Ovary (tissue), 9 donors: ENCODE data around the gene ZIC5. TPM values are rescaled to one million over a fixed set of nuclear protein-coding genes. Genes with fewer than 3 reads are reported as not detected.
A peak's percentile ranks its signal among the peaks of the same experiment; 100 is the strongest.
"Not testable (repeated sequence)": the region's sequence is repeated elsewhere in the genome, so short reads cannot be mapped to it uniquely, and the experiment has no call there.

Experiments used
- DNase-seq, 5 donors: peaks; one replicate each; pipeline ENCODE4 v3.0.0-alpha.2; 2019 to 2020
- H3K27ac ChIP-seq, 2 donors: fragments of 200-600 bp; one replicate each; pipeline versions ENCODE4 v1.5.1 to v1.8.0; 2019 to 2022
- H3K27me3 ChIP-seq: fragments of 200-600 bp; one replicate; pipeline ENCODE4 v1.8.0; 2022
- H3K36me3 ChIP-seq: fragments of 200-600 bp; sonication (generic); one replicate; pipeline ENCODE4 v1.5.1; 2019
- H3K4me1 ChIP-seq: one replicate; pipeline ENCODE4 v1.8.1; 2013; ENCODE audit warnings: mild to moderate bottlenecking, moderate library complexity; ENCODE audit not compliant: insufficient read depth
- H3K4me3 ChIP-seq: fragments of 200-600 bp; sonication (generic); one replicate; pipeline ENCODE4 v1.5.1; 2017
- H3K9me3 ChIP-seq, 2 donors: fragments of 200-600 bp in 1 of 2; sonication (generic) in 1 of 2; one replicate each; pipeline versions ENCODE4 v1.5.1 to v1.8.1; 2013 to 2019; ENCODE audit warnings: mild to moderate bottlenecking in 1 of 2, moderate library complexity in 1 of 2
- EP300 ChIP-seq: sonication (generic); formaldehyde crosslinking; IDR thresholded peaks from one replicate; pipeline ENCODE4 v1.6.1; 2017; ENCODE audit warnings: antibody characterized with exemption
- POLR2A ChIP-seq: fragments of 450-650 bp; IDR thresholded peaks from one replicate; pipeline ENCODE4 v1.6.1; 2017; ENCODE audit warnings: antibody characterized with exemption, mild to moderate bottlenecking, moderate library complexity
- WGBS, 3 donors: extraction: QIAGEN DNeasy Blood & Tissue Kit in 1 of 3; methylation state at CpG; one replicate each; pipeline versions ENCODE4 v1.1.5 to v1.1.7; 2013 to 2017; 5-methylcytosine and 5-hydroxymethylcytosine counted together
- intact Hi-C, 4 donors: fragments of 100-400 bp; cut with DNase I; formaldehyde crosslinking; loops; one replicate each; pipeline versions ENCODE4 v1.11.0 to v1.15.1; 2022 to 2023
- polyA plus RNA-seq, 2 donors: library from polyadenylated mRNA; stranded (reverse); fragments of 200-250 nt in 1 of 2; fragments of 350-450 nt in 1 of 2; fragmentation: Illumina TruSeq in 1 of 2; extraction: RNeasy Lipid Tissue Mini Kit (QIAGEN cat#74804) in 1 of 2; gene quantifications; one replicate each; pipeline ENCODE4 v1.2.3, GENCODE V29; 2013 to 2014
- total RNA-seq, 7 donors: library from RNA; depleted of rRNA in 2 of 7; stranded (reverse); fragments of >200 nt in 2 of 7; fragmentation: NEBNext Ultra II Directional in 3 of 7; extraction: Animal tissue kit (Norgen Biotek cat#: 25700) in 3 of 7; gene quantifications; one replicate each; pipeline versions ENCODE4 v1.1.0 to v1.2.4, GENCODE V29; 2016 to 2023
- TF ChIP-seq, protein P1 (sequence below), 3 donors: fragments of 450-650 bp in 2 of 3; fragments of 200-600 bp in 1 of 3; IDR thresholded peaks; one replicate each; pipeline versions ENCODE4 v1.5.1 to v1.8.0; 2016 to 2022; ENCODE audit warnings: antibody characterized with exemption in 3 of 3, mild to moderate bottlenecking in 1 of 3
- donor health status: DM: no; HTN: no; CAD: no; lungs with moderate emphysema.
- donor health status: DM: no; HTN: no; CAD: no.
- donor health status: Bipolar disorder and iron deficiency.
- donor health status: DM: yes; HTN: yes; CAD: no.
- donor health status: DM: no; HTN: no; CAD: no.
- donor health status: DM: yes; HTN: yes; CAD: no.

ZIC5 gene
- total and polyA plus RNA-seq, 9 donors = 0.10 to 0.11 TPM; not detected in 7

- Histone ChIP-seq H3K27me3 (peaks cover 2% of the 10 kb centered on the region), H3K27ac (no peak overlapping the region), H3K4me3 (no peak overlapping the region), H3K4me1 (peaks cover 7% of the 10 kb centered on the region), H3K36me3 (no peaks in the 10 kb centered on the region), H3K9me3 (no peaks in the 10 kb centered on the region)
- WGBS, 3 donors = 1 to 2% (median 1%) methylated on average over 57 of the region's 57 CpGs
- DNase-seq = peak in 1 of 5 donors; percentile 42
- intact Hi-C loops = no loop called here
- TF ChIP-seq, protein P1, sequence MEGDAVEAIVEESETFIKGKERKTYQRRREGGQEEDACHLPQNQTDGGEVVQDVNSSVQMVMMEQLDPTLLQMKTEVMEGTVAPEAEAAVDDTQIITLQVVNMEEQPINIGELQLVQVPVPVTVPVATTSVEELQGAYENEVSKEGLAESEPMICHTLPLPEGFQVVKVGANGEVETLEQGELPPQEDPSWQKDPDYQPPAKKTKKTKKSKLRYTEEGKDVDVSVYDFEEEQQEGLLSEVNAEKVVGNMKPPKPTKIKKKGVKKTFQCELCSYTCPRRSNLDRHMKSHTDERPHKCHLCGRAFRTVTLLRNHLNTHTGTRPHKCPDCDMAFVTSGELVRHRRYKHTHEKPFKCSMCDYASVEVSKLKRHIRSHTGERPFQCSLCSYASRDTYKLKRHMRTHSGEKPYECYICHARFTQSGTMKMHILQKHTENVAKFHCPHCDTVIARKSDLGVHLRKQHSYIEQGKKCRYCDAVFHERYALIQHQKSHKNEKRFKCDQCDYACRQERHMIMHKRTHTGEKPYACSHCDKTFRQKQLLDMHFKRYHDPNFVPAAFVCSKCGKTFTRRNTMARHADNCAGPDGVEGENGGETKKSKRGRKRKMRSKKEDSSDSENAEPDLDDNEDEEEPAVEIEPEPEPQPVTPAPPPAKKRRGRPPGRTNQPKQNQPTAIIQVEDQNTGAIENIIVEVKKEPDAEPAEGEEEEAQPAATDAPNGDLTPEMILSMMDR (IDR thresholded peaks at IDR 0.05) = no peak
- no peak for TF ChIP-seq EP300
- TF ChIP-seq POLR2A = no peak
Measured at GRCh38 chr13:99955747-99956472, 15.7 kb downstream of the ZIC5 start.

DNA sequence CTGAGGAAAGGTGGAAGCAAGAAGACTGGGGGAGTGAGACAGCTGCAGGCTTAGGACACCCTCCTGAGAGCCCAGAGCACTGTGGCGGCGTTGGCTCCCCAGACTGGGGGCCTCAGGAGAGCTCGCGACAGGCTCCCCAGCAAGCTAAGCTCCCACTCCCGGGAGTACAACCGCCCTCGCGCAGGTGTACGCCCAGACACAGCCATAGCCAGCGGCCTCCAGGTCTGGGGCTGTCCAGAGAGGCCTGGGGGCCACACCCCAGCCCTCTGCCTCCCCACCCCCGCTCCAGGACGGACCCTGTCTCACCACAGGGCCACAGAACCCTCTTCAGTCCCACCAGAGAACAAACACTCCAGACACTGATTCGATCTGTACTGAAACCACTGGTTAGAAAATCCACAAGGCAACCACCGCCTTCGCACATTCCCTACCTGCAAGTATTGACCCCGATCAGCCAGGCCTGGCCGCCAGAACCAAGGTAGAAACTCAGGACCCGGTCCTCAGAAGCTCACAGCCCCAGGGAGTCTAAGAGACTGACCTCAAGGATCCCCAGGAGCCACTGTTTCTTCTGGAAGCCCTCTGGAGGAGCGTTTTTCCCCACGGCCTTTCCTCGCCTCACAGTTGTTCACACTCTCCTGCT lies 16.3 kb downstream of the ZIC5 start:
- intact Hi-C loops = no loop called here
- no peaks in the 10 kb centered on the region for H3K9me3 ChIP-seq
- peaks cover 7% of the 10 kb centered on the region for H3K4me1 ChIP-seq
- no peaks in the 10 kb centered on the region for H3K36me3 ChIP-seq
- TF ChIP-seq POLR2A = no peak
- TF ChIP-seq, protein P1 (IDR thresholded peaks at IDR 0.05) = no peak
- no peak for TF ChIP-seq EP300
- H3K4me3 ChIP-seq = no peak overlapping the region
- no peak for DNase-seq
- no peak overlapping the region for H3K27ac ChIP-seq
- H3K27me3 ChIP-seq = peaks cover 2% of the 10 kb centered on the region
- 63 to 77% (median 70%) methylated on average over 21 of the region's 21 CpGs for WGBS, 3 donors

GRCh38 chr13:99953138-99953755 lies 18.3 kb downstream of the ZIC5 start:
- intact Hi-C loops = no loop called here
- Histone ChIP-seq H3K4me3 (no peak overlapping the region), H3K36me3 (no peaks in the 10 kb centered on the region), H3K27me3 (peaks cover 2% of the 10 kb centered on the region), H3K27ac (no peak overlapping the region), H3K4me1 (peaks cover 7% of the 10 kb centered on the region), H3K9me3 (no peaks in the 10 kb centered on the region)
- no peak for TF ChIP-seq POLR2A
- TF ChIP-seq, protein P1 (IDR thresholded peaks at IDR 0.05) = no peak
- TF ChIP-seq EP300 = no peak
- no peak for DNase-seq
- WGBS, 3 donors = 83 to 86% (median 84%) methylated on average over 14 of the region's 14 CpGs

GRCh38 chr13:99951666-99952065 lies 19.9 kb downstream of the ZIC5 start:
- H3K27ac ChIP-seq, H3K4me3 ChIP-seq, intact Hi-C loops, DNase-seq, H3K27me3 ChIP-seq, H3K9me3 ChIP-seq, H3K36me3 ChIP-seq, H3K4me1 ChIP-seq: not testable (repeated sequence)
- 88 to 100% (median 98%) methylated on average over 1 of the region's 1 CpG for WGBS, 3 donors
